MM.1S (cell line): ENCODE measurements around the gene ALG5.

Experiments
- EZH2 ChIP-seq: fragments of 300-600 bp; sonication (generic); optimal IDR thresholded peaks from 2 replicates; pipeline ENCODE3; 2017; ENCODE audit warnings: low read depth, mild to moderate bottlenecking, antibody characterized with exemption, low read length, mixed read lengths
- TF ChIP-seq, protein P1 (sequence below): fragments of 300-600 bp; sonication (generic); IDR thresholded peaks from 2 replicates; pipeline ENCODE4 v1.5.1; 2016; ENCODE audit warnings: antibody characterized with exemption, low read length, mixed read lengths

DNA sequence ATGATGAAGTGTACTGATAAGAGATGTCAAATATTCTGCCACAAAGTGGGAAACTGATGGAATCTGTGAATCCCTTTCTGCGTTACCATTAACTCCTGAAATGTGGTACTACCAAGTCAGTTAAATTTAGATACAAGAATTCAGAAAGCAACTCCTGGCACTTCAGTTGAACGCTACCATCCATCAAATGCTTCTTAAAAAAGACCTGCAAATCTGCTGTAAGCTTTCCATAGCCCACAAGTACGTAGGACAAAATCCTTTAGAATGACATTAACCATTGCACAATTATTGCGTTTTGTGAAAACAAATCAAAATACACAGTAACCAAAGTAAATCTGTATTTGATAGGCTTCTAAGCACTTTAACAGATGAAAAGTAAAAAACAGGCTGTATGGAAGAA, 84.5 kb downstream of the ALG5 start:
- TF ChIP-seq, protein P1, sequence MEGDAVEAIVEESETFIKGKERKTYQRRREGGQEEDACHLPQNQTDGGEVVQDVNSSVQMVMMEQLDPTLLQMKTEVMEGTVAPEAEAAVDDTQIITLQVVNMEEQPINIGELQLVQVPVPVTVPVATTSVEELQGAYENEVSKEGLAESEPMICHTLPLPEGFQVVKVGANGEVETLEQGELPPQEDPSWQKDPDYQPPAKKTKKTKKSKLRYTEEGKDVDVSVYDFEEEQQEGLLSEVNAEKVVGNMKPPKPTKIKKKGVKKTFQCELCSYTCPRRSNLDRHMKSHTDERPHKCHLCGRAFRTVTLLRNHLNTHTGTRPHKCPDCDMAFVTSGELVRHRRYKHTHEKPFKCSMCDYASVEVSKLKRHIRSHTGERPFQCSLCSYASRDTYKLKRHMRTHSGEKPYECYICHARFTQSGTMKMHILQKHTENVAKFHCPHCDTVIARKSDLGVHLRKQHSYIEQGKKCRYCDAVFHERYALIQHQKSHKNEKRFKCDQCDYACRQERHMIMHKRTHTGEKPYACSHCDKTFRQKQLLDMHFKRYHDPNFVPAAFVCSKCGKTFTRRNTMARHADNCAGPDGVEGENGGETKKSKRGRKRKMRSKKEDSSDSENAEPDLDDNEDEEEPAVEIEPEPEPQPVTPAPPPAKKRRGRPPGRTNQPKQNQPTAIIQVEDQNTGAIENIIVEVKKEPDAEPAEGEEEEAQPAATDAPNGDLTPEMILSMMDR: no peak
- TF ChIP-seq EZH2: no peak
